ENCODE data around the gene RFC3.

DNA sequence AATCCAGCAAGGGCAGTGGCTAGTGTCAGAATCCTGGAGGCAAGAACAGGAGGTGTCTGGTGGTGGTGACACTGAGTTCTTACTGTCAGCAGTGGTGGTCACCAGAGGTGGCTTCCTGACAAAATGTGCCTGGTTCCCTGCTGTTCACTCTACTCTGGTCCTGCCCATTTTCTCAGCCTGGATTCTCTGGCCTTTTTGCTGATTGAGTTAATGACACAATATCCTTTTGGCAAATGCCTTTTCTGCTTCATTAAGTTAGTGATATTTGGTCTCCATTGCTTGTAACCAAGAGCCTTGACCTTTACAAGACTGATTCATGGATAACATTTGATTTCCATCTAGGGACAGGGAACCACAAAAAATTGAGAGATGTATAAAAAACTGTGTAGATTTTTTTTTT is 51.1 kb downstream of the RFC3 start:
- TF ChIP-seq ZNF777 (CRISPR knock-in tag; IDR thresholded peaks at IDR 0.05) = no peak
- no peak for TF ChIP-seq ZNF644 (CRISPR knock-in tag; IDR thresholded peaks at IDR 0.05; ENCODE audit: low read depth)
- TF ChIP-seq CREB1 (IDR thresholded peaks at IDR 0.05) = no peak
- no peak for TF ChIP-seq CREB1 (CRISPR knock-in tag; IDR thresholded peaks at IDR 0.05)
